ENCODE measurements around the gene FNDC5. TPM values are rescaled to one million over a fixed set of nuclear protein-coding genes. Genes with fewer than 3 reads are reported as not detected.

Gene FNDC5
- total and polyA plus RNA-seq, 4 donors, result 0.43 to 10.5 (median 2.0) TPM

- no peak for DNase-seq (ENCODE audit: low spot score)
- H3K4me3 ChIP-seq (ENCODE audit: low read depth in 1 of 3, low read length in 3 of 3), result no peak overlapping the region
- H3K36me3 ChIP-seq (ENCODE audit: control insufficient read depth in 4 of 4, insufficient read depth in 3 of 4, low read depth in 1 of 4, low read length in 3 of 4), result peaks cover 0 to 3% (median 0%) of the 10 kb centered on the region in 4 donors
- 98% methylated on average over 7 of the region's 7 CpGs for WGBS
- H3K9ac ChIP-seq (ENCODE audit: low read depth in 1 of 2, low read length in 2 of 2), result no peak overlapping the region
- peaks cover 6 to 46% (median 38%) of the 10 kb centered on the region in 4 donors for H3K4me1 ChIP-seq (ENCODE audit: control insufficient read depth in 4 of 4, insufficient read depth in 4 of 4, low read length in 3 of 4)
- TF ChIP-seq ZBTB33 (IDR thresholded peaks at IDR 0.05) (no peak), TAF1 (conservative IDR thresholded peaks at IDR 0.05) (no peak), EGR1 (IDR thresholded peaks at IDR 0.05; ENCODE audit: low read depth in 2 of 2) (no peak), RAD21 (IDR thresholded peaks at IDR 0.05) (no peak), RXRA (IDR thresholded peaks at IDR 0.05) (no peak), YY1 (IDR thresholded peaks at IDR 0.05) (no peak), SP1 (IDR thresholded peaks at IDR 0.05) (no peak), CTCF (IDR thresholded peaks at IDR 0.05; ENCODE audit: low read depth, low read length, missing input control) (no peak), MAX (IDR thresholded peaks at IDR 0.05) (no peak), FOXA1 (IDR thresholded peaks at IDR 0.05) (no peak), GABPA (IDR thresholded peaks at IDR 0.05 in 1 of 2, conservative IDR thresholded peaks at IDR 0.05 in 1 of 2) (no peak), JUND (IDR thresholded peaks at IDR 0.05) (no peak)
- no peak overlapping the region for H3K27ac ChIP-seq (ENCODE audit: low read depth in 1 of 2, low read length in 2 of 2)
- H3K27me3 ChIP-seq (ENCODE audit: control insufficient read depth in 4 of 4, insufficient read depth in 4 of 4, low read length in 3 of 4), result no peaks in the 10 kb centered on the region
- H3K9me3 ChIP-seq (ENCODE audit: control insufficient read depth in 4 of 4, low read length in 3 of 4), result no peaks in the 10 kb centered on the region
These were observed 3.0 kb downstream of the FNDC5 start for GRCh38 chr1:32867671-32868070.

- TF ChIP-seq YY1 (IDR thresholded peaks at IDR 0.05) (no peak), TAF1 (conservative IDR thresholded peaks at IDR 0.05) (no peak), GABPA (IDR thresholded peaks at IDR 0.05 in 1 of 2, conservative IDR thresholded peaks at IDR 0.05 in 1 of 2) (no peak), FOXA1 (IDR thresholded peaks at IDR 0.05) (no peak), FOXA2 (IDR thresholded peaks at IDR 0.05) (no peak), NR2F2 (IDR thresholded peaks at IDR 0.05) (no peak)
- no peak for DNase-seq (ENCODE audit: low spot score)
- Histone ChIP-seq H3K27ac (ENCODE audit: low read depth in 1 of 2, low read length in 2 of 2) (no peak overlapping the region), H3K36me3 (ENCODE audit: control insufficient read depth in 4 of 4, insufficient read depth in 3 of 4, low read depth in 1 of 4, low read length in 3 of 4) (peaks cover 0 to 7% (median 2%) of the 10 kb centered on the region in 4 donors), H3K27me3 (ENCODE audit: control insufficient read depth in 4 of 4, insufficient read depth in 4 of 4, low read length in 3 of 4) (no peaks in the 10 kb centered on the region), H3K9ac (ENCODE audit: low read depth in 1 of 2, low read length in 2 of 2) (no peak overlapping the region), H3K9me3 (ENCODE audit: control insufficient read depth in 4 of 4, low read length in 3 of 4) (no peaks in the 10 kb centered on the region), H3K4me1 (ENCODE audit: control insufficient read depth in 4 of 4, insufficient read depth in 4 of 4, low read length in 3 of 4) (peaks cover 6 to 46% (median 39%) of the 10 kb centered on the region in 4 donors), H3K4me3 (ENCODE audit: low read depth in 1 of 3, low read length in 3 of 3) (no peak overlapping the region)
- WGBS, result 94% methylated on average over 5 of the region's 5 CpGs
These were observed 3.6 kb downstream of the FNDC5 start for GRCh38 chr1:32867151-32867550.
